Peyer's patch (tissue), 4 donors: ENCODE data around the gene SKAP1. TPM values are rescaled to one million over a fixed set of nuclear protein-coding genes. Genes with fewer than 3 reads are reported as not detected.
"Not testable (repeated sequence)": the region's sequence is repeated elsewhere in the genome, so short reads cannot be mapped to it uniquely, and the experiment has no call there.

Experiments
- DNase-seq, 3 donors: peaks; one replicate each; pipeline ENCODE4 v3.0.0-alpha.2; 2017 to 2019
- H3K27ac ChIP-seq, 4 donors: fragments of 200-600 bp; sonication (generic); one replicate each; pipeline ENCODE4 v1.5.1; 2016 to 2019
- H3K27me3 ChIP-seq, 2 donors: fragments of 200-600 bp; sonication (generic); one replicate each; pipeline ENCODE4 v1.5.1; 2019
- H3K36me3 ChIP-seq, 3 donors: fragments of 200-600 bp; sonication (generic); one replicate each; pipeline ENCODE4 v1.5.1; 2016 to 2019
- H3K4me1 ChIP-seq, 4 donors: fragments of 200-600 bp; sonication (generic); one replicate each; pipeline ENCODE4 v1.5.1; 2016 to 2019
- H3K4me3 ChIP-seq, 4 donors: fragments of 200-600 bp; sonication (generic); 1 replicate in 3 of 4; 2 replicates in 1 of 4; pipeline ENCODE4 v1.5.1; 2016 to 2019; ENCODE audit warnings: mild to moderate bottlenecking in 1 of 4
- H3K9me3 ChIP-seq, 4 donors: fragments of 200-600 bp; sonication (generic); one replicate each; pipeline ENCODE4 v1.5.1; 2016 to 2019; ENCODE audit warnings: mild to moderate bottlenecking in 1 of 4
- CTCF ChIP-seq, 6 experiments: fragments of 450-650 bp in 4 of 6; fragments of 200-600 bp in 2 of 6; sonication (generic) in 1 of 6; IDR thresholded peaks; one replicate each; pipeline ENCODE4 v1.5.1; 2017 to 2019; ENCODE audit warnings: antibody characterized with exemption in 6 of 6, mild to moderate bottlenecking in 3 of 6, moderate library complexity in 1 of 6
- POLR2A ChIP-seq, 2 donors: fragments of 450-650 bp; IDR thresholded peaks; one replicate each; pipeline ENCODE4 v1.5.1; 2017; ENCODE audit warnings: antibody characterized with exemption in 2 of 2, mild to moderate bottlenecking in 2 of 2, moderate library complexity in 2 of 2
- total RNA-seq, 4 donors: library from RNA; depleted of rRNA; stranded (reverse); fragments of >200 nt; gene quantifications; one replicate each; pipeline ENCODE4 v1.1.0, GENCODE V29; 2016

SKAP1 gene
- total RNA-seq, 4 donors from 2014 or later: 3.1 to 17.3 (median 6.5) TPM

GRCh38 chr17:48294806-48295361, 135.1 kb downstream of the SKAP1 start:
- Histone ChIP-seq H3K27me3 (no peaks in the 10 kb centered on the region), H3K4me3 (no peak overlapping the region), H3K4me1 (peaks cover 0 to 5% (median 0%) of the 10 kb centered on the region in 4 donors), H3K27ac (peak overlapping the region; percentile 26 to 46 (median 36)), H3K36me3 (no peaks in the 10 kb centered on the region), H3K9me3 (no peaks in the 10 kb centered on the region)
- DNase-seq: no peak
- TF ChIP-seq CTCF (IDR thresholded peaks at IDR 0.05) (no peak), POLR2A (IDR thresholded peaks at IDR 0.05) (no peak)

- H3K4me1 ChIP-seq: peaks cover 0 to 5% (median 0%) of the 10 kb centered on the region in 4 donors
- H3K4me3 ChIP-seq: no peak overlapping the region
- TF ChIP-seq CTCF (IDR thresholded peaks at IDR 0.05): no peak
- TF ChIP-seq POLR2A (IDR thresholded peaks at IDR 0.05): no peak
- H3K27me3 ChIP-seq: no peaks in the 10 kb centered on the region
- H3K9me3 ChIP-seq: no peaks in the 10 kb centered on the region
- no peaks in the 10 kb centered on the region for H3K36me3 ChIP-seq
- peak overlapping the region in 2 of 4 donors; percentile 31 to 40 for H3K27ac ChIP-seq
- DNase-seq: no peak
Measured at GRCh38 chr17:48294020-48294805, 135.8 kb downstream of the SKAP1 start.

GRCh38 chr17:48293319-48294019, 136.5 kb downstream of the SKAP1 start:
- DNase-seq: no peak
- Histone ChIP-seq H3K36me3 (no peaks in the 10 kb centered on the region), H3K27ac (no peak overlapping the region), H3K4me3 (no peak overlapping the region), H3K9me3 (no peaks in the 10 kb centered on the region), H3K4me1 (peaks cover 0 to 5% (median 0%) of the 10 kb centered on the region in 4 donors), H3K27me3 (no peaks in the 10 kb centered on the region)
- TF ChIP-seq CTCF (IDR thresholded peaks at IDR 0.05): no peak
- TF ChIP-seq POLR2A (IDR thresholded peaks at IDR 0.05): no peak

- no peak overlapping the region for H3K27ac ChIP-seq
- no peaks in the 10 kb centered on the region for H3K27me3 ChIP-seq
- no peak for DNase-seq
- H3K9me3 ChIP-seq: no peaks in the 10 kb centered on the region
- no peaks in the 10 kb centered on the region for H3K4me1 ChIP-seq
- H3K36me3 ChIP-seq: no peaks in the 10 kb centered on the region
- TF ChIP-seq POLR2A (IDR thresholded peaks at IDR 0.05): no peak
- no peak for TF ChIP-seq CTCF (IDR thresholded peaks at IDR 0.05)
- H3K4me3 ChIP-seq: no peak overlapping the region
Measured at GRCh38 chr17:48290378-48290777, 139.6 kb downstream of the SKAP1 start.

- not testable (repeated sequence) for H3K36me3 ChIP-seq, H3K27me3 ChIP-seq, H3K27ac ChIP-seq, H3K4me3 ChIP-seq, H3K9me3 ChIP-seq, DNase-seq, H3K4me1 ChIP-seq
Measured at GRCh38 chr17:48286917-48287316, 143.1 kb downstream of the SKAP1 start.

- H3K4me1 ChIP-seq: no peaks in the 10 kb centered on the region
- no peak for DNase-seq
- no peaks in the 10 kb centered on the region for H3K27me3 ChIP-seq
- TF ChIP-seq POLR2A (IDR thresholded peaks at IDR 0.05): no peak
- no peak for TF ChIP-seq CTCF (IDR thresholded peaks at IDR 0.05)
- no peak overlapping the region for H3K27ac ChIP-seq
- no peaks in the 10 kb centered on the region for H3K9me3 ChIP-seq
- no peaks in the 10 kb centered on the region for H3K36me3 ChIP-seq
- no peak overlapping the region for H3K4me3 ChIP-seq
Measured at GRCh38 chr17:48285614-48286013, 144.4 kb downstream of the SKAP1 start.
